Right lobe of liver (tissue), 6 donors: ENCODE results near the gene ALOX12. TPM values are rescaled to one million over a fixed set of nuclear protein-coding genes. Genes with fewer than 3 reads are reported as not detected.
"Not testable (repeated sequence)": the region's sequence is repeated elsewhere in the genome, so short reads cannot be mapped to it uniquely, and the experiment has no call there.

Experiments used
- ATAC-seq, 4 donors: fragments of 200-7000 bp; cut with Tn5 transposase; one replicate each; pipeline ENCODE4 v1.9.1; 2020; ENCODE audit warnings: mild to moderate bottlenecking in 4 of 4, moderate library complexity in 4 of 4
- DNase-seq, 3 donors: peaks; one replicate each; pipeline ENCODE4 v3.0.0-alpha.2; 2020
- H3K27ac ChIP-seq, 3 donors: fragments of 200-600 bp; one replicate each; pipeline ENCODE4 v1.8.0; 2022
- H3K27me3 ChIP-seq, 2 donors: fragments of 200-600 bp; one replicate each; pipeline ENCODE4 v1.8.0; 2022
- H3K36me3 ChIP-seq, 4 donors: fragments of 200-600 bp; sonication (generic) in 1 of 4; one replicate each; pipeline versions ENCODE4 v1.5.1 to v1.8.0; 2017 to 2022; ENCODE audit warnings: control low read depth in 1 of 4
- H3K4me1 ChIP-seq, 4 donors: fragments of 200-600 bp; sonication (generic) in 1 of 4; one replicate each; pipeline versions ENCODE4 v1.5.1 to v1.8.0; 2017 to 2022; ENCODE audit warnings: control low read depth in 1 of 4
- H3K4me3 ChIP-seq, 3 donors: fragments of 200-600 bp; one replicate each; pipeline ENCODE4 v1.8.0; 2022
- H3K9me3 ChIP-seq, 4 donors: fragments of 200-600 bp; sonication (generic) in 1 of 4; one replicate each; pipeline versions ENCODE4 v1.5.1 to v1.8.0; 2017 to 2022; ENCODE audit warnings: control low read depth in 1 of 4
- POLR2A ChIP-seq: fragments of 450-650 bp; IDR thresholded peaks from one replicate; pipeline ENCODE4 v1.6.1; 2017; ENCODE audit warnings: antibody characterized with exemption, mild to moderate bottlenecking
- WGBS: methylation state at CpG from one replicate; pipeline ENCODE4 v1.1.6; 2018; ENCODE audit warnings: low coverage, low lambda C conversion rate; ENCODE audit not compliant: insufficient coverage; ENCODE audit errors: missing lambda C conversion rate; 5-methylcytosine and 5-hydroxymethylcytosine counted together
- intact Hi-C, 2 donors: fragments of 100-400 bp; cut with DNase I; formaldehyde crosslinking; loops; one replicate each; pipeline versions ENCODE4 v1.11.2 to v1.14.1; 2022
- total RNA-seq, 6 experiments: library from RNA; depleted of rRNA in 2 of 6; stranded (reverse); fragments of >200 nt in 2 of 6; fragmentation: NEBNext Ultra II Directional in 3 of 6; extraction: Animal tissue kit (Norgen Biotek cat#: 25700) in 3 of 6; gene quantifications; one replicate each; pipeline versions ENCODE4 v1.1.0 to v1.2.4, GENCODE V29; 2016 to 2023
- TF ChIP-seq, protein P1 (sequence below), 4 donors: fragments of 200-600 bp in 3 of 4; fragments of 450-650 bp in 1 of 4; IDR thresholded peaks; one replicate each; pipeline versions ENCODE4 v1.5.1 to v1.8.0; 2016 to 2022; ENCODE audit warnings: antibody characterized with exemption in 4 of 4, mild to moderate bottlenecking in 2 of 4
- donor health status: DM: no; HTN: yes; CAD: no.
- donor health status: DM: no; HTN: no; CAD: no.
- donor health status: DM: no; HTN: no; CAD: no.
- donor health status: DM: no; HTN: yes; CAD: no.
- donor health status: DM: no; HTN: yes; CAD: no.

Gene ALOX12
- total RNA-seq, 6 experiments from 2014 or later = 0.17 to 0.27 TPM; not detected in 4

- Histone ChIP-seq H3K9me3 (no peaks in the 10 kb centered on the region), H3K36me3 (no peaks in the 10 kb centered on the region), H3K4me1 (no peaks in the 10 kb centered on the region), H3K4me3 (no peak overlapping the region), H3K27ac (no peak overlapping the region), H3K27me3 (no peaks in the 10 kb centered on the region)
- 50% methylated on average over 1 of the region's 1 CpG for WGBS
- ATAC-seq (no peak), DNase-seq (no peak)
- TF ChIP-seq POLR2A = no peak
- TF ChIP-seq, protein P1, sequence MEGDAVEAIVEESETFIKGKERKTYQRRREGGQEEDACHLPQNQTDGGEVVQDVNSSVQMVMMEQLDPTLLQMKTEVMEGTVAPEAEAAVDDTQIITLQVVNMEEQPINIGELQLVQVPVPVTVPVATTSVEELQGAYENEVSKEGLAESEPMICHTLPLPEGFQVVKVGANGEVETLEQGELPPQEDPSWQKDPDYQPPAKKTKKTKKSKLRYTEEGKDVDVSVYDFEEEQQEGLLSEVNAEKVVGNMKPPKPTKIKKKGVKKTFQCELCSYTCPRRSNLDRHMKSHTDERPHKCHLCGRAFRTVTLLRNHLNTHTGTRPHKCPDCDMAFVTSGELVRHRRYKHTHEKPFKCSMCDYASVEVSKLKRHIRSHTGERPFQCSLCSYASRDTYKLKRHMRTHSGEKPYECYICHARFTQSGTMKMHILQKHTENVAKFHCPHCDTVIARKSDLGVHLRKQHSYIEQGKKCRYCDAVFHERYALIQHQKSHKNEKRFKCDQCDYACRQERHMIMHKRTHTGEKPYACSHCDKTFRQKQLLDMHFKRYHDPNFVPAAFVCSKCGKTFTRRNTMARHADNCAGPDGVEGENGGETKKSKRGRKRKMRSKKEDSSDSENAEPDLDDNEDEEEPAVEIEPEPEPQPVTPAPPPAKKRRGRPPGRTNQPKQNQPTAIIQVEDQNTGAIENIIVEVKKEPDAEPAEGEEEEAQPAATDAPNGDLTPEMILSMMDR (IDR thresholded peaks at IDR 0.05) = no peak
- intact Hi-C loops = no loop called here
These were observed 14.4 kb upstream of the ALOX12 start for GRCh38 chr17:6981426-6981825.

- ATAC-seq = no peak
- Histone ChIP-seq H3K9me3 (no peaks in the 10 kb centered on the region), H3K27me3 (no peaks in the 10 kb centered on the region), H3K27ac (no peak overlapping the region), H3K36me3 (no peaks in the 10 kb centered on the region), H3K4me3 (no peak overlapping the region), H3K4me1 (no peaks in the 10 kb centered on the region)
- 83% methylated on average over 4 of the region's 4 CpGs for WGBS
- intact Hi-C loops = no loop called here
- DNase-seq = no peak
- TF ChIP-seq POLR2A = no peak
- TF ChIP-seq, protein P1 (IDR thresholded peaks at IDR 0.05) = no peak
These were observed 10.6 kb upstream of the ALOX12 start for GRCh38 chr17:6985266-6985665.

GRCh38 chr17:6986676-6987075 lies 9.2 kb upstream of the ALOX12 start:
- TF ChIP-seq, protein P1 (IDR thresholded peaks at IDR 0.05) = no peak
- no peak for TF ChIP-seq POLR2A
- 78% methylated on average over 3 of the region's 3 CpGs for WGBS

DNA sequence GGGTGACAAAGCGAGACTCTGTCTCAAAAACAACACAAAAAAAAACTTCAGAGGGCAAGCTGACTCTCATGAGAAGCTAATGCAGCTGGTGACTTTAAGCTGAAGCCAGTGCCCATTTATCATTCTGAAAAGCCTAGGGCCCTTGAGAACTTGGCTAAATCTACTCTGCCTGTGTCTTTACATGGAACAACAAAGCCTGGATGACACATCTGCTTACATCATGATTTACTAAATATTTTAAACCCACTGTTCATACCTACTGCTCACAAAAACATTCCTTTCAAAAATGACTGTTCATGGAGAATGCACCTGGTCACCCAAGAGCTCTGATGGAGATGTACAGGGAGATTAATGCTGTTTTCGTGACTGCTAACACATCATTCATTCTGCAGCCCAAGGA lies 6.1 kb upstream of the ALOX12 start:
- no peak for TF ChIP-seq POLR2A
- TF ChIP-seq, protein P1 (IDR thresholded peaks at IDR 0.05) = no peak
- H3K4me1 ChIP-seq = no peaks in the 10 kb centered on the region
- no peaks in the 10 kb centered on the region for H3K27me3 ChIP-seq
- H3K27ac ChIP-seq = no peak overlapping the region
- DNase-seq (no peak), ATAC-seq (no peak)
- H3K4me3 ChIP-seq = no peak overlapping the region
- no peaks in the 10 kb centered on the region for H3K36me3 ChIP-seq
- no peaks in the 10 kb centered on the region for H3K9me3 ChIP-seq
- WGBS = 75% methylated on average over 2 of the region's 2 CpGs
- intact Hi-C loops = no loop called here

More at GRCh38 chr17:6986676-6987075, 9.2 kb upstream of the ALOX12 start:
- intact Hi-C loops = no loop called here
- no peaks in the 10 kb centered on the region for H3K4me1 ChIP-seq
- no peaks in the 10 kb centered on the region for H3K27me3 ChIP-seq
- ATAC-seq (no peak), DNase-seq (no peak)
- H3K9me3 ChIP-seq = no peaks in the 10 kb centered on the region
- no peak overlapping the region for H3K27ac ChIP-seq
- no peak overlapping the region for H3K4me3 ChIP-seq
- no peaks in the 10 kb centered on the region for H3K36me3 ChIP-seq

DNA sequence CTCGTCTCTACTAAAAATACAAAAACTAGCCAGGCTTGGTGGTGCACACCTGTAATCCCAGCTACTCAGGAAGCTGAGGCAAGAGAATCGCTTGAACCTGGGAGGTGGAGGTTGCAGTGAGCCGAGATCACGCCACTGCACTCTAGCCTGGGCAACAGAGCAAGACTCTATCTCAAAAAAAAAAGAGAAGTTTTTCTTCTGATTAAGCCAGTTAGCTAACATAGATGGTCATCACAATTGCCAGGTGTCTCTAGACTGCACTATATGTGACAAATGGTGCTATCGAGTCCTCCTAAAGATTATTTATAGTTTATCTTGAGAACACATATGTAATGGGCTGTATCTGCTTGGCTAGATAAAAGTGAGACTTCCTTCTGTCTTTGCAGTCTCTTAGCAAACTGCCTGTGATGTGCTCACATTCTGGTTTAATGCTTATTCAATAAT lies 2.2 kb upstream of the ALOX12 start:
- H3K36me3 ChIP-seq, H3K27ac ChIP-seq, H3K4me3 ChIP-seq, H3K27me3 ChIP-seq, H3K4me1 ChIP-seq, ATAC-seq, intact Hi-C loops, H3K9me3 ChIP-seq, DNase-seq: not testable (repeated sequence)
- WGBS = 85% methylated on average over 4 of the region's 5 CpGs
